22Rv1 (cell line): ENCODE results near the gene GPR139.

Experiments used
- H3K27ac ChIP-seq: fragments of 450-650 bp; 2 replicates; pipeline ENCODE4 v1.5.1; 2017
- ZFX ChIP-seq: fragments of 450-650 bp; IDR thresholded peaks from 2 replicates; pipeline ENCODE4 v1.6.1; 2017; ENCODE audit warnings: antibody characterized with exemption, borderline replicate concordance
- TF ChIP-seq, protein P1 (sequence below): fragments of 450-650 bp; IDR thresholded peaks from 2 replicates; pipeline ENCODE4 v1.5.1; 2017; ENCODE audit warnings: mild to moderate bottlenecking

Gene GPR139

GRCh38 chr16:20074099-20074991, 655 bp upstream of the GPR139 start:
- TF ChIP-seq ZFX = no peak
- TF ChIP-seq, protein P1, sequence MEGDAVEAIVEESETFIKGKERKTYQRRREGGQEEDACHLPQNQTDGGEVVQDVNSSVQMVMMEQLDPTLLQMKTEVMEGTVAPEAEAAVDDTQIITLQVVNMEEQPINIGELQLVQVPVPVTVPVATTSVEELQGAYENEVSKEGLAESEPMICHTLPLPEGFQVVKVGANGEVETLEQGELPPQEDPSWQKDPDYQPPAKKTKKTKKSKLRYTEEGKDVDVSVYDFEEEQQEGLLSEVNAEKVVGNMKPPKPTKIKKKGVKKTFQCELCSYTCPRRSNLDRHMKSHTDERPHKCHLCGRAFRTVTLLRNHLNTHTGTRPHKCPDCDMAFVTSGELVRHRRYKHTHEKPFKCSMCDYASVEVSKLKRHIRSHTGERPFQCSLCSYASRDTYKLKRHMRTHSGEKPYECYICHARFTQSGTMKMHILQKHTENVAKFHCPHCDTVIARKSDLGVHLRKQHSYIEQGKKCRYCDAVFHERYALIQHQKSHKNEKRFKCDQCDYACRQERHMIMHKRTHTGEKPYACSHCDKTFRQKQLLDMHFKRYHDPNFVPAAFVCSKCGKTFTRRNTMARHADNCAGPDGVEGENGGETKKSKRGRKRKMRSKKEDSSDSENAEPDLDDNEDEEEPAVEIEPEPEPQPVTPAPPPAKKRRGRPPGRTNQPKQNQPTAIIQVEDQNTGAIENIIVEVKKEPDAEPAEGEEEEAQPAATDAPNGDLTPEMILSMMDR = no peak
- H3K27ac ChIP-seq = no peak overlapping the region

DNA sequence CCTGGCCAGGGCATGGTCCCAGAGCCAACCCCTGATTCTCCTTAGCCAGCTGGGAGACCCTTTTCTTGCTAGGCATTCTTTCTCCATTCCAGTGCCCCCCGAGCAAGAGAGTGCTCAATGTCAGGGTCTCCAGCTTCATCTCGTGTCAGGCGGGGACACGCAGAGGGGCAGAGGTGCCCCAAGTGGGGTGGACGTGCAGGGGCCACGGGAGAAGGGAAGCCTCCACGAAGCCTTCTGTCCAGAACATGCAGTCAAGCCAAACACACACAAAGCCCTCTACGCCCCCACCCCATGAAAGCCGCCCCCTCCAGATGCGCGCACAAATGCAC, 852 bp downstream of the GPR139 start:
- no peak for TF ChIP-seq ZFX
- TF ChIP-seq, protein P1 = no peak
- no peak overlapping the region for H3K27ac ChIP-seq

- H3K27ac ChIP-seq = no peak overlapping the region
- TF ChIP-seq ZFX = no peak
- TF ChIP-seq, protein P1 = no peak
Observed at GRCh38 chr16:20072146-20072873, 1.4 kb downstream of the GPR139 start.

DNA sequence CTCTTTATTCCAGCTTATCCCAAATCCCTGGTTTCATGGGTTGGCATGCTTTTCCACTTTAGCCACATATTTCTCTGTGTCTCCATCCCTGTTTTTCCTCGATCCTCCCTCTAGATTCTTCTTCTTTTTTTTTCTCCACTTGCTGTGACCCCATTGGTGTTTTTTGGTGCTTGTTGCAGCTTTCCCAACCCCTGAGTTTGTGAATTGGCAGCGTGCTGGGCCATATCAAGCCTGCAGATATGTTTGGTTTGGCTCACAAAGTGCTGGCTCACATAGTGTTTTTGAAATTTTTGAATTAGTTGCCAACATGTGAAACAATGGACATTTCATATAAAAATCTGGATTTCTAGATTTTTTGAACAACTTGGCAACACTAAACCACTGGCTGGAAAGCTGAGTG, 8.8 kb downstream of the GPR139 start:
- no peak overlapping the region for H3K27ac ChIP-seq
- TF ChIP-seq, protein P1 = no peak
- no peak for TF ChIP-seq ZFX

DNA sequence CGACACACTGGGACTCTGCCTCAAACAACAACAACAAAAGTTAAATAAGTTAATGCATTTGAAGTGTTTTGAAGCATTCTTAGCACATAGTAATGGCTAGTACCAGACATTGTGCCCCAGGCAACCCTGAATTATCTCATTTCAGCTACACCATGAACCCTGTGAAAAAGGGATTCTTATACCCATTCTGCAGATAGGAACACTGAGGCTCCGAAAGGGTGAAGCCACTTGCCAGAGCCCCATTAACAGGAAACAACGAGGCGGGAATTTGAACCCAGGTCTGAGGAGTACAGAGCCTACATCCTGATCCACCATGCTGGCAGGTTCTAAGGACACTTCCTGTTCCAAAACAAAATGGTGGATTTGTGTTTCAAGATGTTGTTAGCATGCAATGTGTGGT, 9.2 kb downstream of the GPR139 start:
- TF ChIP-seq, protein P1 = no peak
- no peak for TF ChIP-seq ZFX
- no peak overlapping the region for H3K27ac ChIP-seq

DNA sequence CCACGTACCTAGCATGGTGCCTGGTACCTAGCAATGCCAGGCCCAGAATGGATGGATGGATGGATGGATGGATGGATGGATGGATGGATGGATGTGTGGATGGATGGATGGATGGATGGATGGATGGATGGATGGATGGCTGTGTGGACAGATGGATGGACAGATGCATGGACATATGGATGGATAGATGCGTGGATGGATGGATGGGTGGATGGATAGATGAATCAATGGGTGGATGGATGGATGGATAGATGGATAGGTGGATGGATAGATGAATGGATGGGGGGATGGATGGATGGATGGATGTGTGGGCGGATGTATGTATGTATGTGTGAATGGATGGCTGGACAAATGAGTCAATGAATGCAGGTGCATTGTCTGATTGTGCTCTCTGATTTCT, 12.6 kb downstream of the GPR139 start:
- TF ChIP-seq, protein P1 = no peak
- no peak for TF ChIP-seq ZFX

GRCh38 chr16:20056436-20056835, 17.3 kb downstream of the GPR139 start:
- no peak overlapping the region for H3K27ac ChIP-seq
- TF ChIP-seq ZFX = no peak
- TF ChIP-seq, protein P1 = no peak

More for the DNA sequence above, 12.6 kb downstream of the GPR139 start:
- no peak overlapping the region for H3K27ac ChIP-seq
